H9 (cell line): Measurements from ENCODE around the gene CDH4. TPM values are rescaled to one million over a fixed set of nuclear protein-coding genes. Genes with fewer than 3 reads are reported as not detected.

Experiments
- DNase-seq: peaks from one replicate; pipeline ENCODE4 v3.0.0-alpha.2; 2017
- H2AFZ ChIP-seq: one replicate; pipeline ENCODE4 v1.6.1; 2013; ENCODE audit warnings: mild to moderate bottlenecking, low read length, control low read depth, moderate library complexity
- H2AK5ac ChIP-seq: 2 replicates; pipeline ENCODE4 v1.6.1; 2013; ENCODE audit warnings: low read length, control low read depth, mixed read lengths; ENCODE audit not compliant: insufficient read length
- H2BK120ac ChIP-seq: one replicate; pipeline ENCODE4 v1.6.1; 2013; ENCODE audit warnings: low read depth, mild to moderate bottlenecking, low read length, control low read depth, inconsistent platforms; ENCODE audit not compliant: poor library complexity, severe bottlenecking
- H2BK12ac ChIP-seq: 2 replicates; pipeline ENCODE4 v1.6.1; 2013; ENCODE audit warnings: low read length, control low read depth, mixed read lengths, low read depth; ENCODE audit not compliant: insufficient read length
- H2BK15ac ChIP-seq: 2 replicates; pipeline ENCODE4 v1.6.1; 2013; ENCODE audit warnings: low read depth, low read length, control low read depth
- H2BK20ac ChIP-seq: one replicate; pipeline ENCODE4 v1.6.1; 2013; ENCODE audit warnings: low read depth, mild to moderate bottlenecking, low read length, control low read depth, inconsistent platforms; ENCODE audit not compliant: poor library complexity, severe bottlenecking
- H2BK5ac ChIP-seq: 2 replicates; pipeline ENCODE4 v1.6.1; 2013; ENCODE audit warnings: low read length, control low read depth, mixed read lengths; ENCODE audit not compliant: insufficient read length
- H3K14ac ChIP-seq: 2 replicates; pipeline ENCODE4 v1.6.1; 2013; ENCODE audit warnings: low read length, control low read depth; ENCODE audit not compliant: insufficient read depth
- H3K18ac ChIP-seq: 2 replicates; pipeline ENCODE4 v1.6.1; 2013; ENCODE audit warnings: low read depth, mild to moderate bottlenecking, mixed read lengths, low read length, control low read depth; ENCODE audit not compliant: insufficient read length
- H3K23ac ChIP-seq: 2 replicates; pipeline ENCODE4 v1.6.1; 2013; ENCODE audit warnings: low read length, control low read depth, mixed read lengths, low read depth; ENCODE audit not compliant: insufficient read length
- H3K23me2 ChIP-seq: 2 replicates; pipeline ENCODE4 v1.6.1; 2013; ENCODE audit warnings: low read depth, mild to moderate bottlenecking, mixed read lengths, low read length, control low read depth; ENCODE audit not compliant: insufficient read length, poor library complexity, severe bottlenecking
- H3K27ac ChIP-seq: 2 replicates; pipeline ENCODE4 v1.5.1; 2013; ENCODE audit warnings: low read length, control low read depth, mixed read lengths, low read depth; ENCODE audit not compliant: insufficient read length
- H3K27me3 ChIP-seq: 2 replicates; pipeline ENCODE4 v1.6.1; 2013; ENCODE audit warnings: low read length, control low read depth, inconsistent platforms; ENCODE audit not compliant: insufficient read depth
- H3K4ac ChIP-seq: 2 replicates; pipeline ENCODE4 v1.6.1; 2013; ENCODE audit warnings: low read depth, mild to moderate bottlenecking, control low read depth, inconsistent platforms, low read length, moderate library complexity
- H3K4me1 ChIP-seq: 2 replicates; pipeline ENCODE4 v1.6.1; 2013; ENCODE audit warnings: low read length, control low read depth, inconsistent platforms; ENCODE audit not compliant: insufficient read depth
- H3K4me2 ChIP-seq: 2 replicates; pipeline ENCODE4 v1.6.1; 2013; ENCODE audit warnings: low read length, control low read depth, mixed read lengths; ENCODE audit not compliant: insufficient read length, insufficient read depth
- H3K56ac ChIP-seq: 2 replicates; pipeline ENCODE4 v1.6.1; 2013; ENCODE audit warnings: low read depth, mild to moderate bottlenecking, mixed read lengths, low read length, control low read depth; ENCODE audit not compliant: insufficient read length
- H3K79me1 ChIP-seq: 2 replicates; pipeline ENCODE4 v1.6.1; 2013; ENCODE audit warnings: low read depth, mild to moderate bottlenecking, moderate library complexity, low read length, control low read depth, inconsistent platforms; ENCODE audit not compliant: insufficient read depth, poor library complexity, severe bottlenecking
- H3K79me2 ChIP-seq: 2 replicates; pipeline ENCODE4 v1.6.1; 2013; ENCODE audit warnings: low read length, control low read depth, inconsistent platforms; ENCODE audit not compliant: insufficient read depth
- H3K9ac ChIP-seq: 2 replicates; pipeline ENCODE4 v1.6.1; 2013; ENCODE audit warnings: low read length, control low read depth, mixed read lengths; ENCODE audit not compliant: insufficient read length; ENCODE audit errors: extremely low read depth
- H3K9me3 ChIP-seq: one replicate; pipeline ENCODE4 v1.6.1; 2013; ENCODE audit warnings: low read depth, low read length, inconsistent platforms; ENCODE audit not compliant: control insufficient read depth
- H3T11ph ChIP-seq: one replicate; pipeline ENCODE4 v1.6.1; 2013; ENCODE audit warnings: mild to moderate bottlenecking, low read length, control low read depth, inconsistent platforms
- H4K20me1 ChIP-seq: one replicate; pipeline ENCODE4 v1.6.1; 2013; ENCODE audit not compliant: control insufficient read depth, insufficient read length, insufficient read depth
- H4K5ac ChIP-seq: 2 replicates; pipeline ENCODE4 v1.6.1; 2013; ENCODE audit warnings: low read depth, mild to moderate bottlenecking, mixed read lengths, low read length, control low read depth; ENCODE audit not compliant: insufficient read length
- H4K8ac ChIP-seq: replicated peaks from 2 replicates; pipeline ENCODE4 v1.6.1; 2013; ENCODE audit warnings: low read length, control low read depth, mixed read lengths, low read depth; ENCODE audit not compliant: insufficient read length
- H4K91ac ChIP-seq: 2 replicates; pipeline ENCODE4 v1.6.1; 2013; ENCODE audit warnings: low read depth, mild to moderate bottlenecking, moderate library complexity, mixed read lengths, low read length, control low read depth; ENCODE audit not compliant: insufficient read length
- H3K27ac Mint-ChIP-seq, 3 experiments: 2 replicates in 2 of 3; 3 replicates in 1 of 3; pipeline ENCODE4 v1.8.0; 2020 to 2021; ENCODE audit warnings: mixed read lengths in 3 of 3, mild to moderate bottlenecking in 1 of 3, moderate library complexity in 1 of 3
- H3K27me3 Mint-ChIP-seq: 2 replicates; pipeline ENCODE4 v1.8.0; 2021; ENCODE audit warnings: low read depth, mild to moderate bottlenecking, moderate library complexity, mixed read lengths
- H3K36me3 Mint-ChIP-seq, 3 experiments: 2 replicates in 2 of 3; 3 replicates in 1 of 3; pipeline ENCODE4 v1.8.0; 2020 to 2021; ENCODE audit warnings: low read depth in 3 of 3, mixed read lengths in 3 of 3; ENCODE audit not compliant: insufficient read depth in 1 of 3
- H3K4me1 Mint-ChIP-seq, 2 experiments: 2 replicates each; pipeline ENCODE4 v1.8.0; 2020; ENCODE audit warnings: mixed read lengths in 2 of 2
- H3K4me3 Mint-ChIP-seq, 2 experiments: 2 replicates in 1 of 2; 3 replicates in 1 of 2; pipeline ENCODE4 v1.8.0; 2020 to 2021; ENCODE audit warnings: mild to moderate bottlenecking in 2 of 2, mixed read lengths in 2 of 2, moderate library complexity in 1 of 2
- H3K9me3 Mint-ChIP-seq, 2 experiments: 2 replicates in 1 of 2; 3 replicates in 1 of 2; pipeline ENCODE4 v1.8.0; 2020; ENCODE audit warnings: mild to moderate bottlenecking in 2 of 2, mixed read lengths in 2 of 2, moderate library complexity in 1 of 2
- CTCF ChIP-seq: fragments of 200-600 bp; sonication (generic); conservative IDR thresholded peaks from 3 replicates; pipeline ENCODE4 v1.8.0; 2021; ENCODE audit warnings: antibody characterized with exemption, mild to moderate bottlenecking
- WGBS: extraction: QIAGEN DNeasy Blood & Tissue Kit; methylation state at CpG from one replicate; pipeline ENCODE4 v1.1.7; 2013; ENCODE audit warnings: missing lambda C conversion rate, low lambda C conversion rate, mixed read lengths; ENCODE audit not compliant: insufficient read length; ENCODE audit errors: extremely low coverage; 5-methylcytosine and 5-hydroxymethylcytosine counted together
- total RNA-seq: library from RNA; stranded (reverse); gene quantifications from 2 replicates; pipeline ENCODE4 v1.2.1, GENCODE V29; 2021

CDH4 gene
- total RNA-seq, 1 experiment from 2014 or later: 3.0 TPM

- Histone ChIP-seq H3T11ph (no peak overlapping the region), H3K9me3 (no peaks in the 10 kb centered on the region), H3K14ac (no peak overlapping the region; the same call in 1 of the 2 replicates), H3K18ac (no peak overlapping the region), H3K23me2 (no peaks in the 10 kb centered on the region), H2BK15ac (no peak overlapping the region), H3K79me1 (no peaks in the 10 kb centered on the region), H2BK20ac (no peak overlapping the region), H3K4me1 (no peaks in the 10 kb centered on the region), H3K23ac (no peak overlapping the region), H3K79me2 (no peaks in the 10 kb centered on the region), H3K4me2 (no peak overlapping the region), H3K27ac (no peak overlapping the region), H2AFZ (no peak overlapping the region), H2BK12ac (no peak overlapping the region), H4K5ac (no peak overlapping the region), H2AK5ac (no peak overlapping the region), H3K4ac (no peak overlapping the region), H3K9ac (no peak overlapping the region), H2BK5ac (no peak overlapping the region), H4K20me1 (no peaks in the 10 kb centered on the region), H3K56ac (no peak overlapping the region), H2BK120ac (no peak overlapping the region), H4K91ac (no peak overlapping the region), H4K8ac (no peak overlapping the region), H3K27me3 (no peaks in the 10 kb centered on the region; the same call in 1 of the 2 replicates)
- H3K36me3 Mint-ChIP-seq: no peaks in the 10 kb centered on the region
- no CpG with 5 or more reads among the region's 53 CpGs for WGBS
- no peaks in the 10 kb centered on the region; a peak in 1 of 5 replicates for H3K9me3 Mint-ChIP-seq
- no peak overlapping the region for H3K4me3 Mint-ChIP-seq
- no peak overlapping the region for H3K27ac Mint-ChIP-seq
- peaks cover 49% of the 10 kb centered on the region for H3K27me3 Mint-ChIP-seq
- DNase-seq: no peak
- no peak for TF ChIP-seq CTCF
- no peaks in the 10 kb centered on the region; a peak in 1 of 4 replicates for H3K4me1 Mint-ChIP-seq
These were observed 521.0 kb downstream of the CDH4 start for GRCh38 chr20:61772828-61773631.
